ENCODE data around the gene FZD7. TPM values are rescaled to one million over a fixed set of nuclear protein-coding genes. Genes with fewer than 3 reads are reported as not detected.

FZD7 gene
- total and polyA plus RNA-seq, 3 donors from 2014 or later = 7.1 to 9.1 (median 8.3) TPM

DNA sequence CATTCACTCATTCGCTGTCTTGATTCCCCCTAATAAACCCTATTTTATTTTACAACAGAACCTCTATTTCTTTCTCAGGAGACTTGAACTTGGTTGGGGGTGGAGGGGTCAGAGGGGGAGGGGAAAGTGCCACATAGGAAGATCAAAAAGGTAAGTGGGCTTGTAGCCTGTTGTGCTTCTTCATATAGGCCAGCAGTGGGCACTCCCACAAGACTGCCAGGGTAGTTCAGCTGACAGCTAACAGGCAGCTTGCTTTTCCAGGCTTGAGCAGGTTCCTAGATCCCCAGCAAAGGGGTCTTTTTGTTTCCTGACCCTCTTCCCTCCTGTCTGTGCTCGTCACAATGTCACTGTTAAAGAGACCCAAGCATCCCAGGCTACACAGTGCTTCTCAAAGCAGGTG, 38.6 kb downstream of the FZD7 start:
- TF ChIP-seq POLR2A (IDR thresholded peaks at IDR 0.05) = no peak
- TF ChIP-seq, protein P1, sequence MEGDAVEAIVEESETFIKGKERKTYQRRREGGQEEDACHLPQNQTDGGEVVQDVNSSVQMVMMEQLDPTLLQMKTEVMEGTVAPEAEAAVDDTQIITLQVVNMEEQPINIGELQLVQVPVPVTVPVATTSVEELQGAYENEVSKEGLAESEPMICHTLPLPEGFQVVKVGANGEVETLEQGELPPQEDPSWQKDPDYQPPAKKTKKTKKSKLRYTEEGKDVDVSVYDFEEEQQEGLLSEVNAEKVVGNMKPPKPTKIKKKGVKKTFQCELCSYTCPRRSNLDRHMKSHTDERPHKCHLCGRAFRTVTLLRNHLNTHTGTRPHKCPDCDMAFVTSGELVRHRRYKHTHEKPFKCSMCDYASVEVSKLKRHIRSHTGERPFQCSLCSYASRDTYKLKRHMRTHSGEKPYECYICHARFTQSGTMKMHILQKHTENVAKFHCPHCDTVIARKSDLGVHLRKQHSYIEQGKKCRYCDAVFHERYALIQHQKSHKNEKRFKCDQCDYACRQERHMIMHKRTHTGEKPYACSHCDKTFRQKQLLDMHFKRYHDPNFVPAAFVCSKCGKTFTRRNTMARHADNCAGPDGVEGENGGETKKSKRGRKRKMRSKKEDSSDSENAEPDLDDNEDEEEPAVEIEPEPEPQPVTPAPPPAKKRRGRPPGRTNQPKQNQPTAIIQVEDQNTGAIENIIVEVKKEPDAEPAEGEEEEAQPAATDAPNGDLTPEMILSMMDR (IDR thresholded peaks at IDR 0.05) = no peak
- Histone ChIP-seq H3K4me3 (no peak overlapping the region), H3K36me3 (ENCODE audit: low read depth, missing control alignments) (no peaks in the 10 kb centered on the region), H3K27ac (no peak overlapping the region), H3K9me3 (no peaks in the 10 kb centered on the region), H3K4me1 (no peaks in the 10 kb centered on the region), H3K27me3 (no peaks in the 10 kb centered on the region)
- intact Hi-C loops (cut with DNase I; ENCODE audit: low total_unique reads) = no loop called here
- WGBS, 2 donors = 58 to 95% methylated on average over 2 of the region's 2 CpGs
- DNase-seq = no peak

DNA sequence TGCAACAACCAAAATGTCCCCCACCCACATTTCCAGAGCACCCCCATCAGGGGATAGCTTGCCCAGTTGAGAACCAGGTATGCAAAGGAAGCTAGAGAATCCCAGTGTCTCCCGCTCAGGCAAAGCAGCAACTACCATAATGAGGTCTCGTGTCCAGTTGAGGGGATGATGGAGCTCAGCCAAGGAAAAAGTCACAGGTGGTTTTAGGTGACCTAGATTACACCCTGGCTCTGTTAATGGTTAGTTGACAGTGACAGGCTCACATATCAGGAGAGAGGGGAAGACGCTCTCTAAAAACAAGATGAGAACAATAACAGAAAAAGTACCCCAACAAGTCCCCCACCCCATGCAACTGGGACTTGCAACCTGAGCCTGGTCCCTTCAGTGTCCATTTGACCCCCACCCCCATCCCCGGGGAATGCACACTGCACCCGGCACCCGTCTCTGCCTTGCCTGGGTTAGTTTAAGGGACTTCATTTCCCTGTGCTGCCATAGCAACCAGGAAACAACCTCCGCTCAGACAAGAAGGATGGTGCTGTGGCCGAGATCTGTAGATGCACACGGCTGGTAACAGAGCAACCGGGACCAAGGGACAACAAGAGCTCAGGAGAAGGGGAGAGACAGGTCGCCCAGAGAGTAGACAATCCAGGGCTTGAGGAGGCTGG, 39.2 kb downstream of the FZD7 start, which contains the start of gene KIAA2012:
TSS of gene KIAA2012 (plus strand) at position 519 of the 665 bp plus-strand sequence. CDS start 373 bp downstream, outside the sequence.
- intact Hi-C loops (cut with DNase I; ENCODE audit: low total_unique reads) = no loop called here
- Histone ChIP-seq H3K27ac (no peak within 1 kb of the TSS), H3K27me3 (no peaks in the 10 kb centered on the region), H3K4me1 (no peaks in the 10 kb centered on the region), H3K4me3 (no peak within 1 kb of the TSS), H3K9me3 (no peaks in the 10 kb centered on the region), H3K36me3 (ENCODE audit: low read depth, missing control alignments) (no peaks in the 10 kb centered on the region)
- TF ChIP-seq, protein P1 (IDR thresholded peaks at IDR 0.05) = no peak
- WGBS, 2 donors = 70 to 82% methylated on average over 11 of the region's 11 CpGs
- no peak for DNase-seq

DNA sequence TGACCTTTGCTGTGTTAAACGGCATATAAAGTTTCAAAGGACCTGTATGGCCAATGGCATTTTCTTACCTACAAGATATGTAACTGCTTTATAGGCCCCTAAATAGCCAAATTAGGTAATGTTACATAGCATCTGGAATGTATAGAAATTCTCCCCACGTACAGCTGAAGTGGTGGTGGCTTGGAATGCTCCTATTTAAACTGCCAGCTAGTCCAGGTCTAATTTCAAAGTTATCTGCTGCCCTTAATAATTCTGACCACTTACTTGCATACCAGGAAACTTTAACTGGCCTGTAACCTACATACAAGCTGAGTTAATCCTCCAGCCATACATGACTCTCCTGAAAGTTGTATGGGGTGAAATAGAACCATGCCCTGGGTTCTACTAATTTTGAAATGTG, 40.7 kb downstream of the FZD7 start:
- no peaks in the 10 kb centered on the region for H3K4me1 ChIP-seq
- TF ChIP-seq POLR2A (IDR thresholded peaks at IDR 0.05) = no peak
- TF ChIP-seq, protein P1 (IDR thresholded peaks at IDR 0.05) = no peak
- no peaks in the 10 kb centered on the region for H3K27me3 ChIP-seq
- DNase-seq = no peak
- WGBS, 2 donors = 88 to 98% methylated on average over 2 of the region's 2 CpGs
- H3K9me3 ChIP-seq = no peaks in the 10 kb centered on the region
- intact Hi-C loops (cut with DNase I; ENCODE audit: low total_unique reads) = no loop called here
- H3K4me3 ChIP-seq = no peak overlapping the region
- no peaks in the 10 kb centered on the region for H3K36me3 ChIP-seq (ENCODE audit: low read depth, missing control alignments)
- H3K27ac ChIP-seq = no peak overlapping the region

DNA sequence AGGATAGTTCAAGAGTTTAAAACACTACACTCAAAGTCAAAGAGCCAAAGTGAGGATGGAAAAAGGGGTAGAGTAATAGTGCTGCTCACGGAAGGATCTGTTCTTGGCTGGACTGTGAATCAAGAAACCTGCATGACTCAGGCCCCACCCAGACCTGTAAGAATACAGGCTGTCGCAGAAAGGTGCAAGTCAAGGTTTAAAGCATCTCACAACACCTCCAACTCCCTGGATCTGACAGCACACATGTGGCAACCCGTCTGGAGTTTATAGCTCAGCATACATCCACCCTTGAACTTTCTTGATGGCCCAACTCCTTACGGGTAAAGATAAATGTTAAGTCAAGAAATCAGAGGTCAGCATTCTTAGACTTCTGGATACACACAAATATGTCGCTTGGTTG, 45.7 kb downstream of the FZD7 start:
- no peak for TF ChIP-seq POLR2A (IDR thresholded peaks at IDR 0.05)
- TF ChIP-seq, protein P1 (IDR thresholded peaks at IDR 0.05) = no peak
- peaks cover 1% of the 10 kb centered on the region for H3K4me1 ChIP-seq
- no peak for DNase-seq
- no peak overlapping the region for H3K4me3 ChIP-seq
- intact Hi-C loops (cut with DNase I; ENCODE audit: low total_unique reads) = no loop called here
- no peaks in the 10 kb centered on the region for H3K9me3 ChIP-seq
- no peak overlapping the region for H3K27ac ChIP-seq
- H3K27me3 ChIP-seq = no peaks in the 10 kb centered on the region
- 81 to 82% methylated on average over 5 of the region's 5 CpGs for WGBS, 2 donors
- no peaks in the 10 kb centered on the region for H3K36me3 ChIP-seq (ENCODE audit: low read depth, missing control alignments)

DNA sequence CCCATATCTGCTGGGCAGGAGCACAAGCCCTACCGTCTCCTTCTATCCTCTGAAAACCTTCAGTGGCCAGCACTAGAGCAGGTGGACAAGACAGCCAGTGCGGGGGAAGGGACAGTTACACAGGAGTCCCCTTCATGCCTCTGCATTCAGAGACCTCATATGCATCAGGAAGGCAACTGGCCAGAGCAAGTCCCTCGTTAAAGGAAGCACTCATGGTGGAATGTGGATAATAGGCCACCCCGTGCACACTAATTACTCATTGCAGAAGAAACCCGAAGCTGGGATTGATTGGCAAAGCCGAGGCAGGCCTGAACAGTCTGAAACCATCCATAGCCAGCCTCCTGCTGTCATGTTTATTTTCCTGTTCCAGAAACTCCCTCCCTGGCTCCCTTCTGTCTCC, 50.6 kb downstream of the FZD7 start:
- 39 to 44% methylated on average over 5 to 6 of the region's 6 CpGs for WGBS, 2 donors
- H3K4me3 ChIP-seq = no peak overlapping the region
- intact Hi-C loops (cut with DNase I; ENCODE audit: low total_unique reads) = no loop called here
- no peak for TF ChIP-seq POLR2A (IDR thresholded peaks at IDR 0.05)
- TF ChIP-seq, protein P1 (IDR thresholded peaks at IDR 0.05) = no peak
- peaks cover 3% of the 10 kb centered on the region for H3K4me1 ChIP-seq
- no peak for DNase-seq
- H3K27me3 ChIP-seq = no peaks in the 10 kb centered on the region
- H3K9me3 ChIP-seq = no peaks in the 10 kb centered on the region
- no peak overlapping the region for H3K27ac ChIP-seq
- no peaks in the 10 kb centered on the region for H3K36me3 ChIP-seq (ENCODE audit: low read depth, missing control alignments)

All from testis (tissue), 3 donors.